D721Med (cell line): Measurements from ENCODE around the gene PRLR.

Experiments
- DNase-seq: peaks from one replicate; pipeline ENCODE4 v3.0.0; 2011; ENCODE audit warnings: low spot score; ENCODE audit not compliant: insufficient read length
- FAIRE-seq: peaks from 2 replicates; lab custom pipeline; 2011; peaks lifted over from hg19 to GRCh38; lab: Jason Lieb, UNC
- TF ChIP-seq, protein P1 (sequence below): IDR thresholded peaks from 2 replicates; pipeline ENCODE4 v1.5.1; 2012; ENCODE audit warnings: mild to moderate bottlenecking, control low read depth; ENCODE audit not compliant: insufficient read depth; ENCODE audit errors: missing control alignments

PRLR gene

DNA sequence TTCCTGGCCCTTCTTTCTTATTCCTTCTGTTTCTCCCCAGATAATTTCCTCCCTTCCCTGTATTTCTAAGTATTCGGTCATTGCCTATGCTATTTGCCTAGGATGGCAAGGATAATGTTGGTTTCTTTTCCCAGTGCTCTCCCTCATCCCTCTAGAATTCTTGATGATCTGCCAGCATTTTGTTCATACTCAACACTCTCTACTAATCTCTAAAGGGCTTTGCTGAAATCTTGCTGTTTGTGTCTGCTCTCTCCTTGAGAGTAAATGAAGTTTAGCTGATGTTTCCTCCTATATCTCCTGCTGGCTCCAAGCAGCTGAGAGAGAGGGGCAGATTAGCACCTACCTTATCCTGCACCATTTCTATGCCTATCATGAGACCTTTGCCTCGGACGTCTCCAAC is 220.6 kb downstream of the PRLR start:
- DNase-seq (no peak), FAIRE-seq (no peak)
- TF ChIP-seq, protein P1, sequence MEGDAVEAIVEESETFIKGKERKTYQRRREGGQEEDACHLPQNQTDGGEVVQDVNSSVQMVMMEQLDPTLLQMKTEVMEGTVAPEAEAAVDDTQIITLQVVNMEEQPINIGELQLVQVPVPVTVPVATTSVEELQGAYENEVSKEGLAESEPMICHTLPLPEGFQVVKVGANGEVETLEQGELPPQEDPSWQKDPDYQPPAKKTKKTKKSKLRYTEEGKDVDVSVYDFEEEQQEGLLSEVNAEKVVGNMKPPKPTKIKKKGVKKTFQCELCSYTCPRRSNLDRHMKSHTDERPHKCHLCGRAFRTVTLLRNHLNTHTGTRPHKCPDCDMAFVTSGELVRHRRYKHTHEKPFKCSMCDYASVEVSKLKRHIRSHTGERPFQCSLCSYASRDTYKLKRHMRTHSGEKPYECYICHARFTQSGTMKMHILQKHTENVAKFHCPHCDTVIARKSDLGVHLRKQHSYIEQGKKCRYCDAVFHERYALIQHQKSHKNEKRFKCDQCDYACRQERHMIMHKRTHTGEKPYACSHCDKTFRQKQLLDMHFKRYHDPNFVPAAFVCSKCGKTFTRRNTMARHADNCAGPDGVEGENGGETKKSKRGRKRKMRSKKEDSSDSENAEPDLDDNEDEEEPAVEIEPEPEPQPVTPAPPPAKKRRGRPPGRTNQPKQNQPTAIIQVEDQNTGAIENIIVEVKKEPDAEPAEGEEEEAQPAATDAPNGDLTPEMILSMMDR = no peak

DNA sequence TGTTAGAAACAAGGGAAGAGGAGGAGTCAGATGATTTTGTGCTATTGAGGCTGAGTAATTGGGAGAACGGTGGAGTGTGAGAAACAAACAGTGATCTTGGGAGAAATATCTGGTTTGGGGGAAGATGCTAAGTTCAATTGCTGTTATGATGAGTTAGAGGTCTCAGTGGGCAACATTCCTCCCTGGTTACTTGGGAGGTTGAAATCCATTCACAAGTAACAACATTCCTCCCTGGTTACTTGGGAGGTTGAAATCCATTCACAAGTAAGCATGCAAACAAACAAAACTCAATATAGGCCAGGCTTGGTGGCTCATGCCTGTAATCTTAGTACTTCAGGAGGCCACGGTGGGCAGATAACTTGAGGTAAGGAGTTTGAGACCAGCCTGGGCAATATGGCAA is 221.3 kb downstream of the PRLR start:
- FAIRE-seq = no peak
- DNase-seq = no peak
- TF ChIP-seq, protein P1 = no peak

DNA sequence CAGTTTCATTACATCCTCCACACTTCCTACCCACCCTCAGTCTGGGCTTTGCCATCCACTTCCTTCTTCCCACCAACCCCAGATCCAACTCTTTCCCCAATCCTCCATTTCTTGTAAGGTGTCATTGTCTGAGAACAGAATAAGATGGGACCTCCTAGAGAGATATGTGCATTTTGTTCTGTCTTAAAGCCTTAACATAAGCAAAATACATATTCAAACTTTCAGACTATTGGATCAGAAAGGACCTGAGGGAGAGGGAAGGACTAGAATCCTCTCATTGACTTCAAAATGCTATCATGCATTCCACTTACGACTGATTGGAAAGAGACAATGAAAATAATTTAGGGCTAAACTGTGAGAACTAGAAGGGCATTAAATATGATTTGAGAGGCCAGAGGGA is 225.5 kb downstream of the PRLR start:
- DNase-seq (no peak), FAIRE-seq (no peak)
- TF ChIP-seq, protein P1 = no peak

DNA sequence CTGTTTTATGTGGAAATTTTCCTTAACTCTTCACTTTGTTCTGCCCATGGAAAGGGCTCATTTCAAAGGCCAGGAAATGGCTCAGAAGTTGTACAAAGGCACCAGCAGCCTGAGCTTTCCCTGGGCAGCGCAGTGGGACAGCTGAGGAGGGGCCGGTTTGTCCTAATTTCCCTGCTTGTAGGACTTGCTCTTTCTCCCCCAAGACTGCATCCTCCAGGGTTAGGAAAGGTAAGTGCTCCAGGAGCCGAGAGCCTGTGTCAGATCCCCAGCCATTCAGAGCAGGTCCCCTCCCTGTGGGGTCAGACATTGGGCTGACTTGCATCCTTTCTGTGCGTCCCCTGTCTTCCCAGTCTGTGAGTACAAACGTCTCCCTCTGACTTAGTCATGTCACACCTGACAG is 226.1 kb downstream of the PRLR start:
- no peak for FAIRE-seq

DNA sequence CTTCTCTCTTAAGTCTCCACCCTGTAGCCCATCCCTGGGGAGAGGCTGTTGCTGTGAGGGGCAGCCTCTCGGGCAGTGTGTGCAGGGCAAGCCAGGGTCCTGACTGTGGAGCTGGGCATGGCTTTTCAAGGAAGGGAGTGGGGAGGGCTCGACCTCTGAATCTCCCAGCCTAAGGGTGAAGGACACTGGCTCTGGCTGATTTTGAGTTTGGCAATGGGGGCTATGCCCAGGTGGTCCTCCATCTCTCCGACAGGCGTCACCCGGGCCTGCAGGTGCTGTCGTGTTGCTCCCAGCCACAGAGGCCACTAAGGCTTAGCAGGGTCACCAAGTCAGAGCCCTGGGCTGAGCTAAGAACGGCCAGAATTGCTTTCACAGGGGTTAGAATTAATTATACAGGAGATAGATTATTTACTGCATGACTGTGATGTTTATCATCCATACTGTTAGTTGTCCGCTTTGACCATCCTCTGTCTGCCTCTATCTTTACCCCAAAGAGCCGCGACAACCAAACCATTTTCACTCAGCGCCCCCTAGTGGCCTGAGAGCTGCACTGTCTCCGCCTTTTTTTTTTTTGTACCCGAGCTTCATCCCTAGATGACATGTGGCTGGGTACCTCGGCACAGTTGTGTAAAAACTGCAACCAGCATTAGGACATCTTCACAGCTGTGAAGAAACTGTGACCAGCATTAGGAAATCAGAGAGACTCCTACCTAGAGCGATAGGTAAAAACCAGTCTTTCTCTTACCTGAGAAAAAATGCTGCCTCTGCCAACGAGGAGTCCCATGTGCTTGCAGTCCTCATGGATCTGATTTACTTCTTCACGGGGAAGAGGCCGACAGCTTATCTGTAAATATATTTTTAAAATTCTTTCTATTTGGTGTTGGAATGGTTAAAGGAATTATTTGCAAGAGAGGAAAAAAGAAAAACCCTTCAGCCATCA is 227.0 kb downstream of the PRLR start:
- DNase-seq (peak; percentile 55), FAIRE-seq (no peak)
- TF ChIP-seq, protein P1 = peak; percentile 90

More for the DNA sequence above, 226.1 kb downstream of the PRLR start:
- TF ChIP-seq, protein P1 = no peak
- no peak for DNase-seq

DNA sequence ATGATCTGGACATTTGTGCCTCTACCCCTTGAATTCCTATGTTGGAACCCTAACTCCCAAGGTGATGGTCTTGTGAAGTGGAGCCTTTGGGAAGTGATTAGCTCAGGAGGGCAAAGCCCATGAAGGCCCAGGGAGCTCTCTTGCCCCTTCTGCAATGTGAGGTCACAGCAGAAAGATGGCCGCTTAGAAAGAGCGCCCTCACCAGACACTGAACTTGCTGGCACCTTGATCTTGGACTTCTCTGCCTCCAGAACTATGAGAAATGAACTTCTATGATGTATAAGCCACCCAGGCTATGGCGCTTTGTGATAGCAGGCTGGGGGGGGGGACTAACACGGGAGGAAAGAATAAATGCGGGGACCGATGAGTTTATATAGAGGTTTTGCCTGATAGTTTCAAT is 227.8 kb downstream of the PRLR start:
- no peak for DNase-seq
- TF ChIP-seq, protein P1 = no peak
- FAIRE-seq = no peak

DNA sequence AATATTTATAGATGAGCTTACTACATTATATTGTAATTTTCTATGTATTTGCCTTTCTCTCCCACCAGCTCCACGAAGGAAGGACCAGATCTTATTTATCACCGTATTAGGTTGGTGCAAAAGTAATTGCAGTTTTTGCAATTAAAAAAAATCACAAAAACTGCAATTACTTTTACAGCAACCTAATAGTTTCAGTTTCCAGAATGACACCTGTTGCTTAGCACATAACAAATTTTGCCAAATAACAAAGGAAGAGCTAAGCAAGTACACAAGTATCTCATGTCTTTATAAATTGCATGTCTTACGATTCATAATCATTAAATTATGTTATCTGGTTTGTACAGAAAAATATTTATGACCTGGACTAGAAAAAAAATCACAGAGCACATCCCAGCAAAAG is 228.4 kb downstream of the PRLR start:
- TF ChIP-seq, protein P1 = no peak

More for the DNA sequence above, 228.4 kb downstream of the PRLR start:
- FAIRE-seq (no peak), DNase-seq (no peak)
